Measurements from ENCODE around the gene ATP11B. TPM values are rescaled to one million over a fixed set of nuclear protein-coding genes. Genes with fewer than 3 reads are reported as not detected.

The ATP11B gene
- total RNA-seq (2012; rRNA removed) = 40.0 and 52.0 TPM in 2 replicates

DNA sequence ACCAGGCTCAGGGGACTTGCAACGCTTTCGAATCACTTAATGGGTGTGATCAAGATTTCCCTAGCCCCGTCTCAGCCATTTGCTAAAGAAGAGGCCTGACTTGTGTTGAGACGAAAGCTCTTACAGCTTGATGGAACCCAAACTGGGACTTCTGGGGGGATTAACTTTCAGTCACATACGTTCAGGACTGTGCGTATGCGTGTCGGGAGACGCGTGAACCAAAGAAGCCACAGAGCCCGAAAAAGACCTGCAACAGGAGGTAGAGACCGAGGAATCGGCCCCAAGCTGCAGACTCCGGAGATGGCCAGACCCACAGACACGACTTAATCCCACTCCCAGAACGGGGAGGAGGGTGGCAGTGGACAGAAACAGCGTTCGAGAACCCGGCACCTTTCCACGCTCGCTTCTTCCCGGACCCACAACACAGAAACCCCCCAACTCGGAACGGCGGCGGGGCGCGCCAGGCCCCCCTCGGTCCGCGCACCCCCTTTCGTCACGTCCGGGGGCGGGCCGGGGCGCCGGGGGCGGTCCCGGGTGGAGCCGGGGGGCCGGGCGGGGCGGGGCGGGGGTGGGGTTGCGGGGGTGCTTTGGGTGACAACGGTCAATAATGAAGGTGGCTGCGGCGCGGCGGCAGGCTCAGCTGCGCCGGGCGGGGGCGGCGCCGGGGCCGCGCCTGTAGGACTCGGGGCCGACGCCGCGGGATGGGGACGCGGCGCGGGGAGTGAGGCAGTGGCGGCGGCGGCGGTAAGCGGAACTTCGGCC is at the start of gene ATP11B:
TSS of gene ATP11B (plus strand) at position 604 of the 762 bp plus-strand sequence. CDS start 256 bp downstream, outside the sequence.
- peak within 1 kb of the TSS; percentile 84 for H3K4me2 ChIP-seq (ENCODE audit: low read length)
- H3K9ac ChIP-seq (ENCODE audit: low read depth, low read length) = peak within 1 kb of the TSS; percentile 90
- peak within 1 kb of the TSS; percentile 96 for H3K4me3 ChIP-seq (ENCODE audit: low read length)
- H3K27me3 ChIP-seq (ENCODE audit: control insufficient read depth, insufficient read depth, low read length) = no peaks in the 10 kb centered on the region
- H3K9me3 ChIP-seq (replicated peaks; ENCODE audit: low read length) = no peaks in the 10 kb centered on the region
- H3K4me1 ChIP-seq (ENCODE audit: control insufficient read depth, insufficient read depth, low read length) = peaks cover 18% of the 10 kb centered on the region
- H3K36me3 ChIP-seq (ENCODE audit: insufficient read depth, low read length) = no peaks in the 10 kb centered on the region

DNA sequence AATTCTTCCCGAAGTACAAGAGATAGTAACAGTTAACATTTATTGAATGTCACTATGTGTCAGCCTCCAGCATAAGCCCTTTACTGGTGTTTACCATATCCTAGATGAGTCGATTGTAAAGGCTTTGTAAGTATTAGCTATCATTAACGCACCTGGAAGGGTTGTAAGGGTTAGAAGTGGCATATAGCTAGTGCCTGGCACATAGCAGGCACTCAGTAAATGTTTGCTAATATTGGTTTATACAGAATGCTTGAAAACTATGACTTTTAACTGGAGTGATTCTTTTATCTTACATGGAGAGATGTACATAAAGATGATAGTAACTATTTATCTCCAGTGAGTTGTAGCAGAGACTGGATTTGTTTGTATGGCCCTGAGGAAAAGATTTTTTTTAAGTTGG is 46.3 kb upstream of the ATP11B start:
- Histone ChIP-seq H3K4me2 (ENCODE audit: low read length) (no peak overlapping the region), H3K27me3 (ENCODE audit: control insufficient read depth, insufficient read depth, low read length) (no peaks in the 10 kb centered on the region), H3K9ac (ENCODE audit: low read depth, low read length) (no peak overlapping the region), H3K4me1 (ENCODE audit: control insufficient read depth, insufficient read depth, low read length) (no peaks in the 10 kb centered on the region), H3K9me3 (replicated peaks; ENCODE audit: low read length) (no peaks in the 10 kb centered on the region), H3K4me3 (ENCODE audit: low read length) (no peak overlapping the region), H3K36me3 (ENCODE audit: insufficient read depth, low read length) (no peaks in the 10 kb centered on the region)

DNA sequence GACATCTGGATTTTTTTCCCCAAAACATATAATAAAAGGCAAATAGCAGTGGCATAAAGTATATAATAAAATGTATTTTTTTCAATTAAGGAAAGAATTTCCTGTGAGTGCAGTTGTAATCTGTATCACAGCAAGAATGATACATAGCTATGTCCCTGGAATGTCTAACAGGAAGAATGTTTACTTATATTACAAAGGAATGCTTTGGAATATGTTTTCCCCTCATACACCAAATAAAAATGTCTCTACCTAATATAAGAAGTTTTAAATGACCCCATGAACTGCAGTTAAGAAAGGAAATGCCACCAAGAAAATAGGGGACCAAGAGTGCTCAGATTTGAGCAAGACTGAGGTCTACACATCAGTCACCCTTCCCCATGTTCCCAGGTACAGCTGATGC is 38.0 kb upstream of the ATP11B start:
- H3K4me1 ChIP-seq (ENCODE audit: control insufficient read depth, insufficient read depth, low read length) = peaks cover 24% of the 10 kb centered on the region
- no peaks in the 10 kb centered on the region for H3K27me3 ChIP-seq (ENCODE audit: control insufficient read depth, insufficient read depth, low read length)
- H3K9me3 ChIP-seq (replicated peaks; ENCODE audit: low read length) = no peaks in the 10 kb centered on the region
- no peak overlapping the region for H3K4me3 ChIP-seq (ENCODE audit: low read length)
- peak overlapping the region; percentile 35 for H3K4me2 ChIP-seq (ENCODE audit: low read length)
- peak overlapping the region; percentile 33 for H3K9ac ChIP-seq (ENCODE audit: low read depth, low read length)
- no peaks in the 10 kb centered on the region for H3K36me3 ChIP-seq (ENCODE audit: insufficient read depth, low read length)

DNA sequence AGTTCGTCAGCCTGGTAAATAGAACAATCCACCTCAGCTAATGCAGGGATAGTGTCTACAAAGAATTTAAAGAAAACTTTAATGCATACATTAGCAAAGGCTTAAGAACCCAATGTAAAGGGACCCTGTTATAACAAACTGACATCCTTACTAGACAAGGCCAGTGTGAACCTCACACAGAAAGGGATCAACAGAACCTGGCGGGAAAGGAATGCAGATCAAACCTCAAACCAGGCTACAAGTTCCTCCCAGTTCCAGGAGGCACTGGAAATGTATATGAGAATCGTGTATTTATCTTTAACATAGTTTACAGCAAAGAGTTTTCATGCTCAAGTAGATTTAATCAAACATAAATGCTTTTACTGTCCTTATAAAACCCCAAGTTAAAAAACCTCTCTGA is 37.6 kb upstream of the ATP11B start:
- no peak overlapping the region for H3K4me3 ChIP-seq (ENCODE audit: low read length)
- H3K27me3 ChIP-seq (ENCODE audit: control insufficient read depth, insufficient read depth, low read length) = no peaks in the 10 kb centered on the region
- H3K36me3 ChIP-seq (ENCODE audit: insufficient read depth, low read length) = no peaks in the 10 kb centered on the region
- H3K4me2 ChIP-seq (ENCODE audit: low read length) = peak overlapping the region; percentile 35
- H3K9me3 ChIP-seq (replicated peaks; ENCODE audit: low read length) = no peaks in the 10 kb centered on the region
- H3K9ac ChIP-seq (ENCODE audit: low read depth, low read length) = peak overlapping the region; percentile 14
- H3K4me1 ChIP-seq (ENCODE audit: control insufficient read depth, insufficient read depth, low read length) = peaks cover 24% of the 10 kb centered on the region

DNA sequence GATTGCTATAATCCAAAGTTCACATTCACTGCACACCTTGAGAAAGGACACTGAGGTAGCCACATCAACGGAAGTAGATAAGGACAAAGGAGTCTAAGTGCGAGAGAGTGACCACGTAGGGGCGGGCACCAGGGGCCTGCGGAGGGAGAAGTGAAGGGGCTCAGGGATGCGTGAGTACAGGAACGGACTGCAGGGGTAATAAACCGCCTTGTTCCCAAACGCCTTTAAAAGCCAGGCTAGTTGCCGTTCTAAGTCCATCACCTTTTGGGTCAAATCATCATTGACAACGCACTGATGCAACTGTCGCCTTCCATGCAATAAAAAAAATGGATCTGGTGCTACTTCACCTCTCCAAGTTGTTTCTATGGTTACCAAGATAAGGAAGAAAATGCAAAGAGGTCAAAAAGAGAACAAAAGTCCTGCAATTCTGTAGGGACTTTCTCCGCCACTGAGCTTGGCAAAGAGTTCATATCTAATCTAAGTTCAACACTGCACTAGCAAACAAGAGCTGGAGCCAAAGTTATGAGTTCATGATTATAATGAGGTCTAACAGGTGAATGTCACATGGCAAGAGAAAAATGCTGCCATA is 32.6 kb upstream of the ATP11B start:
- no peak overlapping the region for H3K4me3 ChIP-seq (ENCODE audit: low read length)
- no peak overlapping the region for H3K4me2 ChIP-seq (ENCODE audit: low read length)
- no peaks in the 10 kb centered on the region for H3K27me3 ChIP-seq (ENCODE audit: control insufficient read depth, insufficient read depth, low read length)
- H3K9me3 ChIP-seq (replicated peaks; ENCODE audit: low read length) = no peaks in the 10 kb centered on the region
- H3K36me3 ChIP-seq (ENCODE audit: insufficient read depth, low read length) = no peaks in the 10 kb centered on the region
- no peak overlapping the region for H3K9ac ChIP-seq (ENCODE audit: low read depth, low read length)
- peaks cover 1% of the 10 kb centered on the region for H3K4me1 ChIP-seq (ENCODE audit: control insufficient read depth, insufficient read depth, low read length)

DNA sequence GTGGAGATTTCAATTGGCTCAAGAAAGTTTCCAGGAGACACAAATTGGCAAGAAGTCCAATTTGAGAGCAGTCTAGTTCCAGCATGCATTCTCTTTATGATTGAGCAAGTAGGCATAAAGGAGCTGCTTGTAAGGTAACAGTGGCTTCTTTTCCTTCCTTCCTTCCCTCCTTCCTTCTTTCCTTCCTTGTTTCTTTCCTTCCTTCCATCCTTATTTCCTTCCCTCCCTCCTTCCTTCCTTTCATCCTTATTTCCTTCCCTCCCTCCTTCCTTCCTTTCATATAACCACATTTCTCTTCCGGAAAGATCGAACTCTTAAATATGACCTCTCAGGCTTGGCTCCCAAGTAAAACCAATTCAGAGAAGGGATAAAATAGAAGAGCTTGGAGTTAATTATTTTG is 29.4 kb upstream of the ATP11B start:
- no peaks in the 10 kb centered on the region for H3K9me3 ChIP-seq (replicated peaks; ENCODE audit: low read length)
- no peak overlapping the region for H3K9ac ChIP-seq (ENCODE audit: low read depth, low read length)
- H3K4me1 ChIP-seq (ENCODE audit: control insufficient read depth, insufficient read depth, low read length) = no peaks in the 10 kb centered on the region
- no peaks in the 10 kb centered on the region for H3K36me3 ChIP-seq (ENCODE audit: insufficient read depth, low read length)
- H3K27me3 ChIP-seq (ENCODE audit: control insufficient read depth, insufficient read depth, low read length) = no peaks in the 10 kb centered on the region
- no peak overlapping the region for H3K4me2 ChIP-seq (ENCODE audit: low read length)
- H3K4me3 ChIP-seq (ENCODE audit: low read length) = no peak overlapping the region

DNA sequence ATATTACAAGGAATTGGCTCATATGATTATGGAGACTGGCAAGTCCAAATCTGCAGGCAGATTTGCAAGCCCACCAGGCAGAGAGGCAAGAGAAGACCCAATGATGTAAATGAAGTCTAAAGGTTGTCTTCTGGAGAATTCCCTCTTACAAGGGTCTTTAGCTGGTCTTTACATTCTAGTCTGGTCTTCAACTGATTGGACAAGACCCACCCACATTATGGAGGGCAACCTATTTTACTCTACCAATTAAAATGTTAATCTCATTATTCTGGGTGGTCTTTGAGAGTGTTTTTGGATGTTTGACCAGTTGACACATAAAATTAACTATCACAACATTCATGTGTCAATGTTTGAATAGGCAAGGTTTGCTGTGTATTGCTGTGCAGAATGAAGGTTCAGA is 28.0 kb upstream of the ATP11B start:
- no peaks in the 10 kb centered on the region for H3K36me3 ChIP-seq (ENCODE audit: insufficient read depth, low read length)
- H3K4me1 ChIP-seq (ENCODE audit: control insufficient read depth, insufficient read depth, low read length) = no peaks in the 10 kb centered on the region
- no peak overlapping the region for H3K4me3 ChIP-seq (ENCODE audit: low read length)
- no peaks in the 10 kb centered on the region for H3K9me3 ChIP-seq (replicated peaks; ENCODE audit: low read length)
- no peaks in the 10 kb centered on the region for H3K27me3 ChIP-seq (ENCODE audit: control insufficient read depth, insufficient read depth, low read length)
- H3K4me2 ChIP-seq (ENCODE audit: low read length) = no peak overlapping the region
- H3K9ac ChIP-seq (ENCODE audit: low read depth, low read length) = no peak overlapping the region

DNA sequence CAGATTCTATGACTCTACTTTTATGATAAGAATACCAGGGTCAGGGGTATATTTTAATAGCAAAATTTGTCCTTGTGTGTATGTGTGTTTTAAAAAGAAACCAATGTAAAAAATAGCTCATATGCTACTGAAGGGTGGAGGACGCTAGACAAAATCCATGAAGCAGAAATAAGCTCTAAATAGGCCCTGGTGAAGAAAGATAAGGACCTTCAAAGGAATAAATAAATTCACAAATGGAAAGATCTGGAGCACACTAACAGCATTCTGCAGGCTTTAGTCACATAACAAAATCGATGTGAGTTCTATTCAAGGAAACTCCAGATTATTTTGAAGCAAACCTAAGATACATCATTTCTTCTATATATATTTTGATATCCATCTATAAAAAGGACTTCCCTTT is 27.2 kb upstream of the ATP11B start:
- Histone ChIP-seq H3K4me3 (ENCODE audit: low read length) (no peak overlapping the region), H3K36me3 (ENCODE audit: insufficient read depth, low read length) (no peaks in the 10 kb centered on the region), H3K9me3 (replicated peaks; ENCODE audit: low read length) (no peaks in the 10 kb centered on the region), H3K4me2 (ENCODE audit: low read length) (no peak overlapping the region), H3K9ac (ENCODE audit: low read depth, low read length) (no peak overlapping the region), H3K4me1 (ENCODE audit: control insufficient read depth, insufficient read depth, low read length) (no peaks in the 10 kb centered on the region), H3K27me3 (ENCODE audit: control insufficient read depth, insufficient read depth, low read length) (no peaks in the 10 kb centered on the region)

DNA sequence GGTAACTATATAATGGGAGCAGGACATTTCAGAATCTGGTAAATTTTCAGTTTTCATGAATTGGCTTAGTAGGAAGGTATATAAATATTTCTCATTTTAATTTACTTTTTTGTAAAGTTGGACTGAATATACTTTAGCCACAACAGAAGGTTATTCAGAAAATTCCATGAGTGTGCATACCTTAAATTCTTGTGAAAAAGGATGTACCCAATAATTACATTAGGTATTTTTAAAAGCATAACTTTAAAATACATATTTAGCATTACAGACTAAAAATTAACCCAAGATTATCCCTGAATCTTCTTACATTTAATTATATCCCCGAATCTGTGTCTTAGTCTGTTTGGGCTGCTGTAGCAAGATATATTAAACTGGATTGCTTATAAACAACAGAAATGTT is 24.9 kb upstream of the ATP11B start:
- H3K36me3 ChIP-seq (ENCODE audit: insufficient read depth, low read length) = no peaks in the 10 kb centered on the region
- H3K9me3 ChIP-seq (replicated peaks; ENCODE audit: low read length) = no peaks in the 10 kb centered on the region
- H3K4me3 ChIP-seq (ENCODE audit: low read length) = no peak overlapping the region
- no peaks in the 10 kb centered on the region for H3K27me3 ChIP-seq (ENCODE audit: control insufficient read depth, insufficient read depth, low read length)
- no peak overlapping the region for H3K9ac ChIP-seq (ENCODE audit: low read depth, low read length)
- H3K4me2 ChIP-seq (ENCODE audit: low read length) = no peak overlapping the region
- no peaks in the 10 kb centered on the region for H3K4me1 ChIP-seq (ENCODE audit: control insufficient read depth, insufficient read depth, low read length)

DNA sequence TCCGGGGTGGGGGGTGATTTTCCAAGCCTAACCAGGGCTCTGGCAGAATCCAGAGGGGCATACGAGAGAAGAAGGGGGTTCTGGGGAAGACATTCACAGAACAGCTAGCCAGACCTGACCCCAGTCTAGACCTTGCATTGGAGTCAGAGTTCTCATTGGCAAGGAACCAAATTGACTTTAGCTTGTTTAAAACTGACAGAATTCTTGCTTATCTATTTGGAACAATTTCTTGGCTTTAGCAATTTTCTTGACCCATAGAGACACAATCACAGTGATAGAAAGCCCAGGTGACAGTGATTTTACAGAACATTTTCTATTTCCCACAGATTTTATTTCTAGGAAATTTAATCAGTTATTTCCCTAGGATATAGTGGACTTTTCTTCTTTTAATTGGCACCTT is 23.6 kb upstream of the ATP11B start:
- Histone ChIP-seq H3K4me3 (ENCODE audit: low read length) (no peak overlapping the region), H3K9me3 (replicated peaks; ENCODE audit: low read length) (no peaks in the 10 kb centered on the region)

DNA sequence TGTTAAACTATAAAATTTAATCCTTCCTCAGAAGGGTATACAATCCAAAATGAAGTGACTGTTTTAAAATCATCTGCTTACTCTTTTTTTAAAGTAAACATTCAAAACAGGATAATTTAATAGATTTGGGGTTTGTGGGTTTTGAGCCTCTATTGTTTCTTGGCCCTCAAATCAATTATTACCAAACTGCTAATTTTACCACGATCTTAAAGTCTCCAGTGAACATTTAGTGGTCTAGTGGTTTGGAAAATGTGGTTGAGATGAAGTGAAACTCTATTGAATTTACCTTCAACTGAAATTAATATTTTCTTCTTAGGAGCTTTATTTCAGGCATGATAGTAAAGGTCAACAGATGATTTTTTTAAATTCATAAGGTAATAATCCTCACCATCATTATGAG is 11.2 kb upstream of the ATP11B start:
- no peaks in the 10 kb centered on the region for H3K36me3 ChIP-seq (ENCODE audit: insufficient read depth, low read length)
- H3K4me2 ChIP-seq (ENCODE audit: low read length) = no peak overlapping the region
- H3K27me3 ChIP-seq (ENCODE audit: control insufficient read depth, insufficient read depth, low read length) = no peaks in the 10 kb centered on the region
- peaks cover 5% of the 10 kb centered on the region for H3K4me1 ChIP-seq (ENCODE audit: control insufficient read depth, insufficient read depth, low read length)
- H3K9ac ChIP-seq (ENCODE audit: low read depth, low read length) = no peak overlapping the region
- no peaks in the 10 kb centered on the region for H3K9me3 ChIP-seq (replicated peaks; ENCODE audit: low read length)
- H3K4me3 ChIP-seq (ENCODE audit: low read length) = no peak overlapping the region

More for the DNA sequence above, 23.6 kb upstream of the ATP11B start:
- Histone ChIP-seq H3K27me3 (ENCODE audit: control insufficient read depth, insufficient read depth, low read length) (no peaks in the 10 kb centered on the region), H3K4me2 (ENCODE audit: low read length) (no peak overlapping the region), H3K4me1 (ENCODE audit: control insufficient read depth, insufficient read depth, low read length) (no peaks in the 10 kb centered on the region), H3K36me3 (ENCODE audit: insufficient read depth, low read length) (no peaks in the 10 kb centered on the region), H3K9ac (ENCODE audit: low read depth, low read length) (no peak overlapping the region)

DNA sequence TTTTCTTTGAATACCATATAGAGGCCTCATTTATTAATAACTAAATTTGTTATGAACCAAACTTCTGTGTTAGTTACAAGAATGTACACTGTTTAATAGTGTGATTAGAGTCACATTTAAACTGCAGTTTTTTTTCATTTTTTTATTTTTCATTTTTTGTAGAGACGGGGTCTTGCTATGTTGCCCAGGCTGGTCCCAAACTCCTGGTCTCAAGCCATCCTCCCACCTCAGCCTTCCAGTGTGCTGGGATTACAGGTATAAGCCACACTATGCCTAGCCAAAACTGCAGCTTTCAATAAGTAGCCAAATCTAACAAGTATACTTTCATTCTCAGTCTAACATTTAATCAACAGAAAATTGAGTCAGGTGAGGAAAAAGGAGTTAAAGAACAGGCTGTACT is 10.2 kb upstream of the ATP11B start:
- H3K27me3 ChIP-seq (ENCODE audit: control insufficient read depth, insufficient read depth, low read length) = no peaks in the 10 kb centered on the region
- no peaks in the 10 kb centered on the region for H3K36me3 ChIP-seq (ENCODE audit: insufficient read depth, low read length)
- H3K4me3 ChIP-seq (ENCODE audit: low read length) = no peak overlapping the region
- no peaks in the 10 kb centered on the region for H3K9me3 ChIP-seq (replicated peaks; ENCODE audit: low read length)
- H3K9ac ChIP-seq (ENCODE audit: low read depth, low read length) = no peak overlapping the region
- no peak overlapping the region for H3K4me2 ChIP-seq (ENCODE audit: low read length)
- H3K4me1 ChIP-seq (ENCODE audit: control insufficient read depth, insufficient read depth, low read length) = peaks cover 11% of the 10 kb centered on the region
